Keratinocyte (primary cell): ENCODE data around the gene TPST2. TPM values are rescaled to one million over a fixed set of nuclear protein-coding genes. Genes with fewer than 3 reads are reported as not detected.

Experiments used
- DNase-seq: peaks from one replicate; pipeline ENCODE4 v3.0.0-alpha.2; 2011; ENCODE audit warnings: low read depth, missing footprints, low spot score
- FAIRE-seq: peaks from 2 replicates; lab custom pipeline; 2011; peaks lifted over from hg19 to GRCh38; lab: Jason Lieb, UNC
- H2AFZ ChIP-seq: 2 replicates; pipeline ENCODE4 v1.6.0; 2012; ENCODE audit warnings: low read length, control low read depth, inconsistent platforms; ENCODE audit not compliant: control insufficient read depth
- H3K27ac ChIP-seq: 2 replicates; pipeline ENCODE4 v1.5.1; 2011; ENCODE audit warnings: low read length; ENCODE audit not compliant: control insufficient read depth, insufficient read depth
- H3K27me3 ChIP-seq: 3 replicates; pipeline ENCODE4 v1.6.0; 2011; ENCODE audit warnings: low read length; ENCODE audit not compliant: control insufficient read depth, insufficient read depth; ENCODE audit errors: extremely low read depth
- H3K36me3 ChIP-seq, 2 experiments: 2 replicates in 1 of 2; 3 replicates in 1 of 2; pipeline ENCODE4 v1.5.1; 2011; ENCODE audit warnings: low read length in 2 of 2, mild to moderate bottlenecking in 1 of 2; ENCODE audit not compliant: control insufficient read depth in 2 of 2, insufficient read depth in 2 of 2; ENCODE audit errors: extremely low read depth in 1 of 2
- H3K4me1 ChIP-seq: 3 replicates; pipeline ENCODE4 v1.5.1; 2011; ENCODE audit warnings: low read length; ENCODE audit not compliant: control insufficient read depth, insufficient read depth; ENCODE audit errors: extremely low read depth
- H3K4me2 ChIP-seq: 3 replicates; pipeline ENCODE4 v1.6.0; 2011; ENCODE audit warnings: low read depth, low read length; ENCODE audit not compliant: control insufficient read depth, insufficient read depth; ENCODE audit errors: extremely low read depth
- H3K4me3 ChIP-seq, 3 experiments: fragments of 200-600 bp in 1 of 3; sonication (generic) in 1 of 3; 2 replicates in 2 of 3; 3 replicates in 1 of 3; pipeline ENCODE4 v1.5.1; 2011 to 2016; ENCODE audit warnings: low read length in 3 of 3, mild to moderate bottlenecking in 3 of 3, control low read depth in 2 of 3, inconsistent platforms in 1 of 3, low read depth in 1 of 3, mixed read lengths in 1 of 3, mixed run types in 1 of 3, moderate library complexity in 1 of 3; ENCODE audit not compliant: control insufficient read depth in 2 of 3, insufficient read depth in 2 of 3; ENCODE audit errors: extremely low read depth in 1 of 3
- H3K79me2 ChIP-seq: 2 replicates; pipeline ENCODE4 v1.6.0; 2012; ENCODE audit warnings: low read length; ENCODE audit not compliant: control insufficient read depth, insufficient read depth
- H3K9ac ChIP-seq: 3 replicates; pipeline ENCODE4 v1.6.0; 2011; ENCODE audit warnings: low read length; ENCODE audit not compliant: control insufficient read depth, insufficient read depth; ENCODE audit errors: extremely low read depth
- H3K9me1 ChIP-seq: 3 replicates; pipeline ENCODE4 v1.6.0; 2011; ENCODE audit warnings: low read length; ENCODE audit not compliant: control insufficient read depth, insufficient read depth; ENCODE audit errors: extremely low read depth
- H3K9me3 ChIP-seq: 2 replicates; pipeline ENCODE4 v1.5.1; 2012; ENCODE audit warnings: low read depth, low read length; ENCODE audit not compliant: control insufficient read depth
- H4K20me1 ChIP-seq: 3 replicates; pipeline ENCODE4 v1.6.0; 2011; ENCODE audit warnings: low read length; ENCODE audit not compliant: control insufficient read depth, insufficient read depth; ENCODE audit errors: extremely low read depth
- EZH2 ChIP-seq: IDR thresholded peaks from one replicate; pipeline ENCODE4 v1.6.1; 2012; ENCODE audit warnings: inconsistent platforms, mild to moderate bottlenecking, low read length, moderate library complexity
- dilution Hi-C: fragments of 300-500 bp; cut with MboI; formaldehyde crosslinking; loops from one replicate; pipeline ENCODE4 v1.7.0; 2020; ENCODE audit warnings: low sequenced_read_pairs; ENCODE audit not compliant: extremely low pct_ligation_motif_present
- polyA plus RNA-seq, 5 experiments: library from polyadenylated mRNA; depleted of rRNA in 3 of 5; stranded (reverse) in 3 of 5; stranded (forward) in 1 of 5; unstranded in 1 of 5; fragments of >200 nt; gene quantifications; 1 replicate in 1 of 5; 2 replicates in 3 of 5; 3 replicates in 1 of 5; pipeline versions ENCODE4 v1.2.1 to v1.2.3, GENCODE V29; 2011 to 2012; ENCODE audit warnings: missing spikeins in 2 of 5, low read depth in 1 of 5, low replicate concordance in 1 of 5
- TF ChIP-seq, protein P1 (sequence below), 3 experiments: IDR thresholded peaks in 1 of 3; conservative IDR thresholded peaks in 1 of 3; optimal IDR thresholded peaks in 1 of 3; 2 replicates in 2 of 3; 3 replicates in 1 of 3; pipeline versions ENCODE3 to v1.5.1; 2011; ENCODE audit warnings: low read length in 3 of 3, mild to moderate bottlenecking in 3 of 3, moderate library complexity in 2 of 3, control low read depth in 1 of 3, inconsistent platforms in 1 of 3; ENCODE audit not compliant: insufficient read depth in 2 of 3; ENCODE audit errors: extremely low read depth in 1 of 3

Gene TPST2
- polyA plus RNA-seq, 1 donor (not counting 4 experiments of a cell fraction or from before 2014, with no cell fraction given), result 22.4 TPM

DNA sequence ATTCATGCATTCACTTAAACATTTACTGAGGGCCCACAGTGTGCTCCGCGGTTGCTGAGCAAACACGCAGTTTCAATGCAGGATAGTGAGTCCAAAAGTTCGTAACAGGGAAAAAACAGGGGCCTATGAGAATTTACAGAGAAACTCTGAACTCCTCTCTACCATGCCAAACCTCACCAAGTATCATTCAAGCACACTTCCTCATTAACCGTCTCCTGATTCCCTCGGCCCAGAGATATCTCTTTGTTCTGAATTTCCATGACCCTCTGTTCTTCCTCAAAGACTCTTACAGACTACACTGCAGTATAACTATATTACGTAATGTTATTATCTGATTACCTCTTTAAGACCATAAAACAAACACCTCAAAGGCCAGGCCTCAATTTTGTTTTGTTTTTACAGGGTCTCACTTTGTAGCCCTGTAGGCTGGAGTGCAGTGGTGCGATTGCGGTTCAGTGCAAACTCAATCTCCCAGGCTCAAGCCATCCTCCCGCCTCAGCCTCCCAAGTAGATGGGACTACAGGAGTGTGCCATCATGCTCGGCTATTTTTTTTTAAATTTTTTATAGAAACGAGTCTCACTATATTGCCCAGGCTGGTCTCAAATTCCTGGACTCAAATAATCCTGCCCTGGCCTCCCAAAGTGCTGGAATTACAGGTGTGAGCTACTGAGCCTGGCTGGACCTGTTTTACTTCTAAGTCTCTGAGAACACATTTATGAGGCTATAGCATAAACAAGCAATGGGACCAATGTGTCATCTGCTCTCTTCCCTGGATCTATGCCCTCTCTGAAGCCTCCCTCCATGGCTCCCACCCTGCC, 109.9 kb downstream of the TPST2 start:
- Histone ChIP-seq H3K4me3 (peak overlapping the region; percentile 8 to 36 (median 29)), H4K20me1 (no peaks in the 10 kb centered on the region), H2AFZ (no peak overlapping the region), H3K4me2 (peak overlapping the region; percentile 86), H3K27me3 (no peaks in the 10 kb centered on the region), H3K9me1 (no peaks in the 10 kb centered on the region), H3K4me1 (peaks cover 62% of the 10 kb centered on the region), H3K9me3 (no peaks in the 10 kb centered on the region), H3K79me2 (peaks cover 26% of the 10 kb centered on the region), H3K9ac (no peak overlapping the region), H3K27ac (peak overlapping the region; percentile 29), H3K36me3 (peaks cover 3 to 23% of the 10 kb centered on the region in 2 experiments)
- TF ChIP-seq, protein P1, sequence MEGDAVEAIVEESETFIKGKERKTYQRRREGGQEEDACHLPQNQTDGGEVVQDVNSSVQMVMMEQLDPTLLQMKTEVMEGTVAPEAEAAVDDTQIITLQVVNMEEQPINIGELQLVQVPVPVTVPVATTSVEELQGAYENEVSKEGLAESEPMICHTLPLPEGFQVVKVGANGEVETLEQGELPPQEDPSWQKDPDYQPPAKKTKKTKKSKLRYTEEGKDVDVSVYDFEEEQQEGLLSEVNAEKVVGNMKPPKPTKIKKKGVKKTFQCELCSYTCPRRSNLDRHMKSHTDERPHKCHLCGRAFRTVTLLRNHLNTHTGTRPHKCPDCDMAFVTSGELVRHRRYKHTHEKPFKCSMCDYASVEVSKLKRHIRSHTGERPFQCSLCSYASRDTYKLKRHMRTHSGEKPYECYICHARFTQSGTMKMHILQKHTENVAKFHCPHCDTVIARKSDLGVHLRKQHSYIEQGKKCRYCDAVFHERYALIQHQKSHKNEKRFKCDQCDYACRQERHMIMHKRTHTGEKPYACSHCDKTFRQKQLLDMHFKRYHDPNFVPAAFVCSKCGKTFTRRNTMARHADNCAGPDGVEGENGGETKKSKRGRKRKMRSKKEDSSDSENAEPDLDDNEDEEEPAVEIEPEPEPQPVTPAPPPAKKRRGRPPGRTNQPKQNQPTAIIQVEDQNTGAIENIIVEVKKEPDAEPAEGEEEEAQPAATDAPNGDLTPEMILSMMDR (optimal IDR thresholded peaks at IDR 0.05 in 1 of 3, IDR thresholded peaks at IDR 0.05 in 1 of 3, conservative IDR thresholded peaks at IDR 0.05 in 1 of 3; ENCODE audit: extremely low read depth in 1 of 3, insufficient read depth in 2 of 3, low read length in 3 of 3), result no peak
- TF ChIP-seq EZH2, result no peak
- FAIRE-seq (no peak), DNase-seq (no peak)
- dilution Hi-C loops, result no loop called here

DNA sequence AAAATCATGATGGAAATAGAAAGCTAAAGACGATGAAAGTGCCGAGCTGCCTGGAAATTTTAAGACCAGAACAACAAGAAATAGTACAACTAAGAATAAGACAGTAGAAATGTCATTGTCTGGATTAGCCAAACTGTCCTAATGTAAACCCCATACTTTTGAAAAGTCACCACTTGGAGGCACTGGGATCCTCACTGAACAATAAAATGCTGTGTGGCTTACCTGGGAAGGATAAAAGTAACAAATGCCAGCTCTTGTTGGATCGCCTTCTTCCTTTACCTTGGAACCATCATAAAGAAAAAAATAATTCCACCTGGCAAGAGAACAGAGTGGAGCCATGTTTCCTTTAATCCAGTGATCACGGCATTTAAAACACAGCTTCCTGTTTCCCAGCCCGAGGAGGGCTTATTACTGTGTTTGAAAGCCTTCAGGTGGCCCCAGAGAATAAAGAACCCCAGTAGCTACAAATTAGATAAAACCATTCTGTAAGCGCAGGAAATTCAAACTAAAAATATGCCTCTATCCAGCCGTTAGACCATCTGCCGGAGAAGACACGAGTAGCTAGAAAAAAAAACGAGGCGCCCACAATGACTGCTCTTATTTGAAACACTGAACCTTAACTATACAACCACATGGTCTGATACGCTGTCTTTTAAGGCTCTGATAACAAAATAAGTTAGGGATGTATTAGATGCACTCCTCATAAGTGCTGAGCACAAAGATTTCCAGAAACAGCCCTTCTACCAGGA, 110.7 kb downstream of the TPST2 start:
- dilution Hi-C loops, result no loop called here
- Histone ChIP-seq H3K36me3 (peaks cover 3 to 23% of the 10 kb centered on the region in 2 experiments), H3K4me3 (peak overlapping the region in 2 of 3 experiments; percentile 8 to 36), H3K9me1 (no peaks in the 10 kb centered on the region), H3K27me3 (no peaks in the 10 kb centered on the region), H3K4me2 (peak overlapping the region; percentile 86), H3K9me3 (no peaks in the 10 kb centered on the region), H3K79me2 (peaks cover 18% of the 10 kb centered on the region), H3K27ac (peak overlapping the region; percentile 29), H3K9ac (peak overlapping the region; percentile 9), H4K20me1 (no peaks in the 10 kb centered on the region), H2AFZ (peak overlapping the region; percentile 34), H3K4me1 (peaks cover 59% of the 10 kb centered on the region)
- no peak for FAIRE-seq
- TF ChIP-seq, protein P1 (optimal IDR thresholded peaks at IDR 0.05 in 1 of 3, IDR thresholded peaks at IDR 0.05 in 1 of 3, conservative IDR thresholded peaks at IDR 0.05 in 1 of 3; ENCODE audit: extremely low read depth in 1 of 3, insufficient read depth in 2 of 3, low read length in 3 of 3), result no peak
- TF ChIP-seq EZH2, result no peak
- DNase-seq, result no peak
